HS-5 (cell line): ENCODE results near the gene SPRR2B.
"Not testable (repeated sequence)": the region's sequence is repeated elsewhere in the genome, so short reads cannot be mapped to it uniquely, and the experiment has no call there.

Source experiments
- DNase-seq: peaks from one replicate; pipeline ENCODE4 v3.0.0-alpha.2; 2012; ENCODE audit warnings: low read depth

The SPRR2B gene

DNA sequence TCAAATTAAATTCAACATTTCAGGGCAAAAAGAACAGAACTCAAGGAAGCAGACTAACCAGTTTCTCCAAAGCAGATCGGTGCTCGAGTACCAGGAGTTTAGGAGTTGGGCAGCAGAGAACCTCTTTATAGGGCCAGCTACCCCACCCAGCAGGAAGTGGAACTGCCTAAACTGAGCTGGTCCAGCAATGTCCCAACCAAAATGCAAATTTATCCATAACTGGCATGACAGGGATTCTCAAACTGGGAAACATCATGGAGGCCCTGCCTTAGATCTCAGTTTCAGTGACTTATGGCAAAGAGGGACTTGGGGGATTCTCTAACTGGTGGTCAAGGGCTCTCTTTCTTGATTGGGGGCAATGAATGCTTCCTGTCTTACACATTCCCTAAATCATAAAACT is at the start of gene SPRR2B:
SPRR2B (minus strand) TSS at position 101 of the 400 bp plus-strand sequence. CDS start 772 bp downstream, outside the sequence.
- no peak for DNase-seq

DNA sequence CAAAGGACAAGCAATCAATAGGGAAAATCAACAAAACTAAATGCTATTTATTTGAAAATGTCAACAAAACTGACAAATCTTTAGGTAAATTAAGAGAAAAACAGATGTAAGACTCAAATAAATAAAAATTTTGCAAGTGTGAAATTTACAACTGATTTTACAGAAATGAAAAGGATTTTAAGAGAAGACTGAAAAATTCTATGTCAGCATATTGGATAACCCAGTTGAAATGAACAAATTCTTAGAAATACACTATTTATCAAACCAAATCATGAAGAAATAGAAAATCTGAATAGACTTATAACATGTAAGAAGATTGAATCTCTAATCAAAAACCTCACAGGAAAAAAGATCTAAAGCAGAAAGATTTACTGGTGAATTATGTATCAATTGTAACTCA is 49.5 kb upstream of the SPRR2B start:
- DNase-seq = no peak

DNA sequence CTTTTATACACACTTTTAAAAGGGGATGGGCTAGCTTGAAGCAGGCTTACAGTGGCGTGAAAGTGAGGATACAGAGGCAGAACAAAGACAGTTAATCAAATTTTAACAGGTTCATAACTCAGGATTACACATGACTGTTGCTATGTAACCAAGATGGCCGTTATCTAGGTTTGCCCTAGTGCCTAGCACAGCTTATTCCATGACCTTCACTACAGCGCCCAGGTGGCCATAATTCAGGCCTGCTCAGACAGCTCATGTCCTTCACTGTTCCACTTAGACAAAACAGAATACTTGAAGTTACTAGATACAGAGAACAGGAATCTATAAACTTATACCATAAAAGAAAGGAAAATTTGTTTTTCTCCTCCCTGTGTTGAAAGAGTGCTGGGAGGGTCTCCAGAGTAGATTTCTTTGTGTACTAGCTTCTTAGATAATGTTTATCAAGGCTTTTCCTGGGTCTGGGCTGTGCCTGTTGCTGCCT is 48.1 kb upstream of the SPRR2B start:
- DNase-seq = no peak

DNA sequence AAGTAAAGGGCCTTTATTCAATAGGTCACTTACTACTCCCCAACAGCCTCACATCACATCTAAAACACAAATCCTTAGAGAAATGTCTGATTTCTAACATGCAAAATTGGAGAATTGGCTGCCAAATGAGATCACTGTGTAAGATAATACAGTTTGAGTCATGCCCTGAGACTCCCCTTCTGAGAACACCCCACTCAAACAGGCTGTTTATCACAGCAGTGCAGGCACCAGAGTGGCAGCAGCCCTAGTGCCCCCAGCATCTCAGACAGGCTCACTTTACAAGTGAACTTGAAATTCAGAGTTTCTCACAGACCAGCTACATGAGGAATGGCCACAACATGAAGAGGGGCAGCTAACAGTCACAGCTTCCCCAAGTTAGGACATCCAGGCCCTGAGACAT is 43.9 kb upstream of the SPRR2B start:
- DNase-seq = not testable (repeated sequence)

DNA sequence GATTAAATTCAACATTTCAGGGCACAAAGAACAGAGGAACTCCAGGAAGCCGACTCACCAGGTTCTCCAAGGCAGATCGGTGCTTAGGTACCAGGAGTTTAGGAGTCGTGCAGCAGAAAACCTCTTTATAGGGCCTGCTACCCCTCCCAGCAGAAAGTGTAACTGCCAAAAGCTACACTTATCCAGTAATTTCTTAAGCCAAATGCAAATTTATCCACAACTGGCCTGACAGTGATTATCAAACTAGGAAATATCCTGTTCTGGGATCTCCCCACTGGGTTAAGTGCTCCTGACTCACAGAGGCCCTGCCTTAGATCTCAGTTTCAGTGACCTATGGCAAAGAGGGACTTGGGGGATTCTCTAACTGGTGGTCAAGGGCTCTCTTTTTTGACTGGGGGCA is 42.0 kb upstream of the SPRR2B start, which contains the start of gene SPRR2F:
SPRR2F (minus strand) TSS at position 101 of the 400 bp plus-strand sequence. CDS start 783 bp downstream, outside the sequence.
- no peak for DNase-seq

DNA sequence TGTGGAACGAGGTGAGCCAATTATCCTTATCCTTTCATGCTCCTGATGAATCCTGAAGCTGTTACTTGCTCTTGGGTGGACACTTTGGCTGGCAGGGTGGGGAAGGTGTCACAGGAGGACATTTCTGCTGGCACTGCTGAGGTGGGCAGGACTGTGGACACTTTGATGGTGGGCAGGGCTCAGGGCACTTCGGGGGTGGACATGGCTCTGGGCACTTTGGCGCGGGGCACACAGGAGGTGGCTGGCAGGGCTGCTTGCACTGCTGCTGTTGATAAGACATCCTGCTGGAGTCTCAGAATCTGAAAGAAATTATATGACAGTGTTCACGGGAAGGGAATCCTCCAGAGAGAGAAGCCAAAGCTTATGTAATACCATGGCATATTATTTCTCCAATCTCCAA is 41.0 kb upstream of the SPRR2B start:
- not testable (repeated sequence) for DNase-seq

DNA sequence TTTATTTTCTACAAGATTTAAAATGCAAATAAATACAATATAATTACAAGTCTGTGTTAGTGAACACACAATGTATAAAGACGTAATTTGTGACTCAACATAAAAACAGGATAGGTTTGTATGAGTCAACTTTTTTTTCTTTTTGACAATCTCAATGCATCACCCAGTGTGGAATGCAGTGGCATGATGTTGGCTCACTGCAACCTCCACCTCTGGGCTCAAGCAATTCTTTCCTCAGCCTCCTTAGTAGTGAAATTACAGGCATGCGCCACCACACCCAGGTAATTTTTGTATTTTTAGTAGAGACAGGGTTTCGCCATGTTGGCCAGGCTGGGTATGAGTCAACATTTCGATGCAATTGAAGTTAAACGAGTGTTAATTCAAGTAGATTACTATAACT is 28.8 kb upstream of the SPRR2B start:
- DNase-seq = peak; percentile 82

DNA sequence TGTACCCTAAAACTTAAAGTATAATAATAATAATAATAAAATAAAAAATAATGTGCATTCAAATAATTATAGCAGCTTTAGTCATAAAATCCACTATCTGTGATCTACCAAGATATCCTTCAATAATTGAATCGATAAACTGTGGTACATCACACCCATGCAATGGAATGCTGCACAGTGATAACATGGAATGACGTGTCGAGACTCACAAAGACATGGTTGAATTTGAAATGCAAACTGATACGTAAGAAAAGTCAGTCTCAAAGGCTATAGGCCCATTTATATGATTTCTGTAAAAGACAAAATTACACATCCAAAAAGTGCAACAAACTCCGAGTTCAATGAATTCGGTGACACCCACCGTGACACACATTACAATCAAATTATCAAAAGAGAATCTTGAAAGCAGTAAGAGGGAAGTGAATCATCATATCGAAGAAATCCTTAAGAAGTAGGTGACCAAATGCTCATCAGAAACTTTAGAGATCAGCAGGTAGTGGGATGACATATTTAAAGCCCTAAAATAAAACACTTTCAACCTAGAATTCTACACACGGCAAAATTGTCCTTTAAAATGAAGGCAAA is 28.1 kb upstream of the SPRR2B start:
- DNase-seq = no peak

DNA sequence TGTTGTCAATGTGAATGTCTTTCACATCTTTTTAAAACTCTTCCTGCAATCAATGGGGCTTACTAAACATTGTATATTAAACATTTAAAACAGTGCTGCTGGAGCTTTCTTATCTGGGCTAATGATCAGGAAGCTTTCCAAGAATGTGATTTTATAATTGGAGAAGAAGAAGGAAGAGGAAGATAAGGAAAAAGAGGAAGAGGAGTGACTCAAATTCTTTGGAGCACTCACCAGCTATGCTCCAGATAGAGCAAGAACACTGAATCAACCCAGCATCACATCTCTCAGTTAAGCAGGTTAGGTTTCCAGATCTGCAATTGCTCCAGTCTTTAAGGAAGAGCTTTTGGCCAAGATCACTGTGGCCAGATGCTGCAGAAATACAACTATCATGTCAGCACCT is 24.4 kb upstream of the SPRR2B start:
- DNase-seq = no peak

DNA sequence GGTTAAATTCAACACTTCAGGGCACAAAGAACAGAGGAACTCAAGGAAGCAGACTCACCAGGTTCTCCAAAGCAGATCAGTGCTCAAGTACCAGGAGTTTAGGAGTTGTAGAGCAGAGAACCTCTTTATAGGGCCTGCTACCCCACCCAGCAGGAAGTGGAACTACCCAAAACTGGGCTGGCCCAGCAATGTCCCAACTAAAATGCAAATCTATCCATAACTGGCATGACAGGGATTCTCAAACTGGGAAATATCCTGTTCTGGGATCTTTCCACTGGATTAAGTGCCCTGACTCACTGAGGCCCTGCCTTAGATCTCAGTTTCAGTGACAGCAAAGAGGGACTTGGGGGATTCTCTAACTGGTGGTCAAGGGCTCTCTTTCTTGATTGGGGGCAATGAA is 23.0 kb upstream of the SPRR2B start, which contains the start of gene SPRR2E:
SPRR2E (minus strand) TSS at position 101 of the 400 bp plus-strand sequence. CDS start 775 bp downstream, outside the sequence.
- DNase-seq = no peak

DNA sequence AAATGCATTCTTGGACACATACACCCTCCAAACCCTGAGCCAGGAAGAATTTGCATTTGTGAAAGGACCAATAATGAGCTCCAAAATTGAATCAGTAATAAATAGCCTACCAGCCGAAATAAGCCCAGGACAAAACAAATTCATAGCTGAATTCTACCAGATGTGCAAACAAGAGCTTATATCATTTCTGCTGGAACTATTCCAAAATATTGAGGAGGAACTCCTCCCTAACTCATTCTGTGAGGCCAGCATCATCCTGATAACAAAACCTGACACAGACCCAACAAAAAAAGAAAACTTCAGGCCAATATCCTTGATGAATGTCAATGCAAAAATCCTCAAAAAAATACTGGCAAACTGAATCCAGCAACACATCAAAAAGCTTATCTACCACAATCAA is 16.2 kb upstream of the SPRR2B start:
- no peak for DNase-seq

DNA sequence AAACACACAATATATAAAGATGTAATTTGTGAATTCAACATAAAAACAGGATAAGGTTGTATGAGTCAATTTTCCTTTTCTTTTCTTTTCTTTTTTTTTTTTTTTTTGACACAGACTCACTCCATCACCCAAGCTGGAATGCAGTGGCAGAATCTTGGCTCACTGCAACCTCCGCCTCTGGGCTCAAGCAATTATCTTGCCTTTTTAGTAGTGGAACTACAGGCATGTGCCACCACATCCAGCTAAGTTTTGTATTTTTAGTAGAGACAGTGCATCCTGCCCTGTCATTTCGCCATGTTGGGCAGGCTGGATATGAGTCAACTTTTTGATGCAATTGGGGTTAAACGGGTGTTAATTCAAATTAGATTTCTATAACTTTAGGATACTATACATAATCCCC is 10.3 kb upstream of the SPRR2B start:
- no peak for DNase-seq

DNA sequence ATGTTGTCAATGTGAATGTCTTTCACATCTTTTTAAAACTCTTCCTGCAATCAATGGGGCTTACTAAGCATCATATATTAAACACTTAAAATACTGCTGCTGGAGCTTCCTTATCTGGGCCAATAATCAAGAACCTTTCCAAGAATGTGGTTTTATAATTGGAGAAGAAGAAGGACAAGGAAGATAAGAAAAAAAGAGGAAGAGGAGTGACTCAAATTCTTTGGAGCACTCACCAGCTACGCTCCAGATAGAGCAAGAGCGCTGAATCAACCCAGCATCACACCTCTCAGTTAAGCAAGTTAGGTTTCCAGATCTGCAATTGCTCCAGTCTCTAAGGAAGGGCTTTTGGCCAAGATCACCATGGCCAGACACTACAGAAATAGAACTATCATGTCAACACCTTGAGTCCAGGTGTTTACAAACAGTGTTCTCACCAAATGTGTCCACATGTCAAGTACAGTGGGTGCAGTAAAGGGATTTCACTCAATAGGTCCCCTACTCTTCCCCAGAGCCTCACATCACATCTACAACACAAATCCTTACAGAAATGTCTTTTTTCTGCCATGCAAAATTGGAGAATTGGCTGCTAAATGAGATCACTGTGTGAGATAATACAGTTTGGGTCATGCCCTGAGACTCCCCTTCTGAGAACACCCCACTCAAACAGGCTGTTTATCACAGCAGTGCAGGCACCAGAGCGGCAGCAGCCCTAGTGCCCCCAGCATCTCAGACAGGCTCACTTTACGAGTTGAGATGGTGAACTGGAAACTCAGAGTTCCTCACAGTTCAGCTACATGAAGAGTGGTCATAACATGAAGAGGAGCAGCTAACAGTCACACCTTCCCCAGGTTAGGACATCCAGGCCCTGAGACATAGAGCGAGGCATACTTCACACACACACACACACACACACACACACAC is 1.7 kb upstream of the SPRR2B start:
- no peak for DNase-seq

DNA sequence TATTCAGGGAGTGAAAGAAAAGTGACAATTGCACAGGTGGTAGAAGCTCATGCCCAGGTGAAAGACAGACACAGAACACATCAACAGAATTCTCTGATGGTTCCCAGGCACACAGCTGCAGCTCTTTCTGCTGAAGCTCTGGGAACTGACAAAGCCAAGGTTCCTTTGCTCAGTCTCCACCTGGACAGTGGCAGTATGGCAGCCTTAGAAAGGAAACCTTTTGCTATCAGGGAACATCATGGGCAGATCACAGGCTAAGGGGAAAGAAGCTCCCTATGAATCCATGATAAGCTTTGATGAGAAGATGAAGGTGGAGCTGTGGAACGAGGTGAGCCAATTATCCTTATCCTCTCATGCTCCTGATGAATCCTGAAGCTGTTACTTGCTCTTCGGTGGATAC is 1.2 kb downstream of the SPRR2B start:
- DNase-seq = no peak

DNA sequence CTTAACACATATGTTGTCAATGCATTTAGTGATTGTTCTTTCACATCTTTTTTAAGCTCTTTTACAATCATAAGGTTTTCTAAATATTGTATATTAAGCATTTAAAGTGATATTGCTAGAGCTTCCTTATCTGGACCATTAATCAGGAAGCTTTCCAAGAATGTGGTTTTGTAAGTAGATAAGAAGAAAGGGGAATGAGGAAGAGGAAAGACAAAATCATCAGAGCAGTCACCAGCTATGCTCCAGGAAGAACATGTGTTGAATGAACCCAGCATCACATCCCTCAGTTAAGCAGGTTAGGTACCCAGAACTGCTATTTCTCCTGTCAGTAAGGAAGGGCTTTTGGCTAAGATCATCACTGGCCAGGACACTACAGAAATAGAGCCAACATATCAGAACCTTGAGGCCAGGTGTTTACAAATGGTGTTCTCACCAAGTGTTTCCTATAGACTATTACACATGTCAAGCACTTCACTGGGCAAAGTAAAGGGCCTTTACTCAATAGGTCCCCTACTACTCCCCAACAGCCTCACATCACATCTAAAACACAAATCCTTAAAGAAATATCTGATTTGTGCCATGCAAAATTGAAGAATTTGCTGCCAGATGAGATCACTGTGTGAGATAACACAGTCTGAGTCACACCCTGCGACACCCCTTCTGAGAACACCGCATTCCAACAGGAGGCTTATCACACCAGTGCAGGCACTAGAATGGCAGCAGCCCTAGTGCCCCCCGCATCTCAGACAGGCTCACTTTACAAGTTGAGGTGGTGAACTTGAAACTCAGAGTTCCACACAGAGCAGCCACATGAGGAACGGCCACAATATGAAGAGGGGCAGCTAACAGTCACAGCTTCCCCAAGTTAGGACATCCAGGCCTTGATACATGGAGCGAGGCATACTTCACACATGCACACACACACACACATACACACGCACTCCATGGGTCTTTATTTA is 12.3 kb downstream of the SPRR2B start:
- no peak for DNase-seq

DNA sequence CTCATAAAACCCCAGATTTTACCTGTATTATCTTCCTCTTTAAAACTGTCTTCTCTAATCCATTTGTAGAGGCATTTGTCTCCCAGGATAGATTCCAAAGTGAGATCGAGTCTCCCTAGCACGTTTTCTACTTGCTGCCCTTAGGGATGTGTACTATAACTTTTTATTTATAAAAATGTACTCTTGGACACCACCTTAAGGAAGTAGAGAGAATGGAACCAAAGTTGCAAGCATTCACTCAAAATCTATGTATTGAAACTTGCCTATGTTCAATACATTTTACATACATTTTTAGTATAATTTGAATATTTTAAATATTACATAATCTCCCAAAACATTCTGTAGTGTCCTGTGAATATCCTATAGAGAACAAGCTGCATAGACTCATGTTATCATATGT is 13.3 kb downstream of the SPRR2B start:
- DNase-seq = no peak

DNA sequence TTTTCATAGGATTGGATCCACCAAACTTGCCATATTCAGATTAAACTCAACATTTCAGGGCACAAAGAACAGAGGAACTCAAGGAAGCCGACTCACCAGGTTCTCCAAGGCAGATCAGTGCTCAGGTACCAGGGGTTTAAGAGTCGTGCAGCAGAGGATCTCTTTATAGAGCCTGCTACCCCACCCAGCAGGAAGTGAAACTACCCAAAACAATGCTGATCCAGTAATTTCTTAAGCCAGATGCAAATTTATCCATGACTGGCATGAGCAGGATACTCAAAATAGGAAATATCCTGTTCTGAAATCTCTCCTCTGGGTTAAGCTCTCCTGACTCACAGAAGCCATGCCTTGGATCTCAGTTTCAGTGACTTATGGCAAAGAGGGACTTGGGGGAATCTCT is 14.0 kb downstream of the SPRR2B start, which contains the start of gene SPRR2A:
SPRR2A (minus strand) TSS at position 138 of the 400 bp plus-strand sequence. CDS start 777 bp downstream, outside the sequence.
- no peak for DNase-seq

DNA sequence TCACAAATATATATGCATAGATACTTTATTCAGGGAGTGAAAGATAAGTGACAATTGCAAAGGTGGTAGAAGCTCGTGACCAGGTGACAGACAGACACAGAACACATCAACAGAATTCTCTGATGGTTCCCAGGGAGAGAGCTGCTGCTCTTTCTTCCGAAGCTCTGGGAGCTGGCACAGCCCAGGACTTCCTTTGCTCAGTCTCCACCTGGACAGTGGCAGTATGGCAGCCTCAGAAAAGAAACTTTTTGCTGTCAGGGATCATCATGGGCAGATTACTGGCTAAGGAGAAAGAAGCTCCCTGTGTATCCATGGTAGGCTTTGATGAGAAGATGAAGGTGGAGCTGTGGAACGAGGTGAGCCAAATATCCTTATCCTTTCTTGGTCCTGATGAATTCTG is 15.3 kb downstream of the SPRR2B start:
- DNase-seq = not testable (repeated sequence)

DNA sequence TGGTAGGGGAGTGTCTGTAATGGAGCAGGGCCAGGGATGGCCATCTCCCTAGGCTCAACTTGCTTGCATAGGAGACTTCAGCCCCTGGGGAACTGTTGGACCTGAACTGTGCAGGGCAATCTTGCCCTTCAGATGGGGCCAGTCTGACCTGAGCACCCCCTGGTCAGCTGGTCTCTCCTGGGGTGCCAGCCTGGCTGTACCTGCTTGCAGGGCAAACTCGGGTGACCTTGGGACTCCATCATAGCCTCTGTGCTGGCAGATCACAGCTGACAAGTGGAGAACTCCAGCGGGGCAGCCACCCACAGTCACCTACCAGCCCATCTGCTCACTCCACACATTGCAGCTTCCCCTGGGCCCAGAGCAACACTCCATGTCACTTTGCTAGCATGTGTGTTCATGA is 22.2 kb downstream of the SPRR2B start:
- no peak for DNase-seq

DNA sequence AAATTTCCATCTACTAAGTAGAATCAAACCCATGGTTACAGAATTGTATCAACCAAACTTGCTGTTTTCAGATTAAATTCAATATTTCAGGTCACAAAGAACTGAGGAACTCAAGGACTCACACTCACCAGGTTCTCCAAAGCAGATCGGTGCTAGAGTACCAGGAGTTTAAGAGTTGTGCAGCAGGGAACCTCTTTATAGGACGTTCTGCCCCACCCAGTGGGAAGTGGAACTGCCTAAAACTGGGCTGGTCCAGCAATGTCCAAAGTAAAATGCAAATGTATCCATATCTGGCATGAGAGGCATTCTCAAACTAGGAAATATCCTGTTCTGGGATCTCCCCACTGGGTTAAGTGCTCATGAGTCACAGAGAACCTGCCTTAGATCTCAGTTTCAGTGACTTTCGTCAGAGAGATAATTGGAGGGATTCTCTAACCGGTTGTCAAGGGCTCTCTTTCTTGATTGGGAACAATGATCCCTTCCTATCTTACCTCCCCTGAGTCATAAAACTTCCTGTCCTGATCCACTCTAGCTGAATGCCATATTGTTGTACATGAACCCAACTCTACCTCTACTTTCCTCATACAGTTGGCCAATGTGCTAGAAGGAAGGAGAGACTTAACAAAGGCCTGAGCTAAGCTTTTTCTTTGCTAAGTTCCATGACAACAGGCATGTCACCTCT is 30.3 kb downstream of the SPRR2B start, which contains the start of gene SPRR2D:
SPRR2D (minus strand) TSS at position 171 of the 682 bp plus-strand sequence. CDS start 774 bp downstream, outside the sequence.
- no peak for DNase-seq

DNA sequence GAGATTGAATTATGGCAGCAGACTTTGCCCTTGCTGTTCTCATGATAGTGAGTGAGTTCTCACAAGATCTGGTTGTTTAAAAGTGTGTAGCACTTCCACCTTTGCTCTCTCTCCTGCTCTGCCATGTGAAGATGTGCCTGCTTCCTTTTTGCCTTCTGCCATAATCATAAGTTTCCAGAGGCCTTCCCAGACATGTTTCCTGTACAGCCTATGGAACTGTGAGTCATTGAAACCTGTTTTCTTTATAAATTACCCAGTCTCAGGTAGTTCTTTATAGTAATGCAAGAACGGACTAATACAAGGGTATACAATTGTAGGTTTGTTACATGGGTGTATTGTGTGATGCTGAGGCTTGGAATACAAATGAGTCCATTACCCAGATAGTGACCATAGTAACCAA is 36.2 kb downstream of the SPRR2B start:
- no peak for DNase-seq
